DMS53 (cell line): ENCODE measurements around the gene MAEA.
A peak's percentile ranks its signal among the peaks of the same experiment; 100 is the strongest.
"Not testable (repeated sequence)": the region's sequence is repeated elsewhere in the genome, so short reads cannot be mapped to it uniquely, and the experiment has no call there.

ENCODE experiments used
- DNase-seq: peaks from one replicate; lab custom pipeline; 2025; lab: John Stamatoyannopoulos, UW

Gene MAEA

DNA sequence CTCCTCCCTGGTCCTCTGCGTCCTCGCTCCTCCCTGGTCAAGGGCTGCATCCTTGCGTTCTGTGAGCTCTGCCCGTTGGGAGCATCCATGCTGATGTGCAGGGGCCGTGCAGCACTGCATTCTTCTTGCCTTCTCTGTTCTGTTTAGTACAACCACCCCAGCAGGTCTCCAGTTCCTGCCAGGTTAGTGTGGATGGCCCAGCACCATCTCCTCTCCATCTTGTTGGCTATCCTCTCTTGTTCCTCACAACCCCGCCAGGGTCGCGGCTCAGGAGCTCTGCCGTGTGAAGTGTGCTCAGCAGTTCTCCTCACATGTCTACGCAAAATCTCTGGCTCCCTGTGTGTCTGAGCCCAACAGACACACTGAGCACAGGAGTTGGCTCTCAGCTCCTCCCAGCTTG lies 10.4 kb upstream of the MAEA start:
- DNase-seq: no peak

DNA sequence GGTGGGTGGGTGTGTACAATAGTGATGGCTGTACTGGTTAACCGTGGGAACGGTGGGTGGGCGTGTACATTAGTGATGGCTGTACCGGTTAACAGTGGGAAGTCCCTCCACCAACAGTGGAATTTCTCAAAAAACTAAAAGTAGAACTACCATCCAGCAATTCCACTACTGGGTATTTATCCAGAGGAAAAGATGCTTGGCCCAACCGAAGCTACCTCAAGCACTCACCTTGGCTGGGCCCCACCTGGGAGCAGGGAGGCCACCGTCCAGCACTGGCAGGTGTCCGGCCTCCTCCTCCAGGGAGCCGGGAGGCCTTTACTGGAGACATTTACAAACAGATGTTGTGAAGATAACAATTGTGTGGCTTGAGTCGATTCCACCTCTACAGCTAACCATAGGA lies 6.0 kb upstream of the MAEA start:
- no peak for DNase-seq

DNA sequence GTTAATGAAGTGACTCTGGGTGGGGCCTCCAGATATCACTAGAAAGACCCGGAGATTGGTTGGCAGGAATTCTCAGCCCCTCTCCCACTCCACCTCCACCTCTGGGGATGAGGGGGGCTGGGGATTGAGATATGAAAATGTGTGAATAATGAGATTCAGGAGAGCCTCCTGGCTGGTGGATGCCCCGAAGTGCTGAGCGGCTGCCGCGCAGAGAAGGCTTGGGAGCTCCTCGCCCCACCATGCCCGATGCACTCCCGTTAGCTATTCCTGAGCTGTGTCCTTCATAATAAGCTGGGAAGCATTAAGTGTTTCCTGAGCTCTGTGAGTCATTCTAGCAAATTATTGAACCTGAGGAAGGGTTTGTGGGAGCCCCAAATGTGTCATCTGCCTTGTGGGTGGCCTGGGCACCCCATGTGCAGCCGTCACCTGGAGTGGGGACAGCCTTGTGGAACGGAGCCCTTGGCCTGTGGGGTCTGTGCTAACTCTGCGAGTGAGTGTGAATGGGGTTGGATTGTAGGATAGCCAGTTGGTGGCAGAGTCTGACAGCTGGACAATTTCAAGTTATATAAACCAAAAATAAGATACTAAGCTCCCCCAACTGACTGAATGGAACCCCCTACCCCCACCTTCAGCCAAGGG lies 4.4 kb upstream of the MAEA start:
- no peak for DNase-seq

DNA sequence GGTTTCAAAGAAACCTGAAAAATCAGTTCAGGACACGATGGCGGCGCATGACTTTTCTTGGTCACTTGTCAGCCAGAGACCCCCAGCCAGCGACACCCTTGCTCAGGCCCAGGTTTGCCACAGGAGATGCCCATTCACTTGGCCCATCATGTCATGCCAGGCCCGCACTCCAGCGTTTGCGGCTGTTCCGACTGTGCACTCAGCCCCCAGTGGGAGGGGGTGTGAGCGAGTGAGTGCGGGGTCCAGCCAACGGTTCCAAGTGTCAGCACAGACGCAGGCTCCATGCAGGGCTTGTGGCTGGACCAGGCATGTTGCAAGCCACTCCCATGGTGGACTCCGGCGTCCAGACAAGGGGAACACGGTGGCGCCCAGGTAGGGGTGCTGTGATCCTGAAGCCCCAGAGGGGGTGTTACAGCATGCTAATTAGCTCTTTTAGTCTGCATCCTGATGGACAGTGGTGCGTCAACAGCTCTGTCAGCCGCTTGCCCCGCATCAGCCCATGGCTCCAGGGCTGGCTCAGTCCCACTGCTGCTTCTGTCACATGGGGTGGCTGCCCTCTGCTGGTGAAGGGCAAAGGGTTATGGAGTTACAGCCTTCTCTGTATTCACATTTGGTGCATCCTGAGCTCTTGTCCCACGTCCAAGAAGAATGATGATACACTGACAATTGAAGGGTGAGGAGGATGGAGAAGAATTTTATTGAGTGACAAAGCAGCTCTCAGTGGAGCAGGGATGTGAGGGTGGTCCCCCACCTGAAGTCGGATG lies 3.7 kb upstream of the MAEA start:
- peak; percentile 77 for DNase-seq

DNA sequence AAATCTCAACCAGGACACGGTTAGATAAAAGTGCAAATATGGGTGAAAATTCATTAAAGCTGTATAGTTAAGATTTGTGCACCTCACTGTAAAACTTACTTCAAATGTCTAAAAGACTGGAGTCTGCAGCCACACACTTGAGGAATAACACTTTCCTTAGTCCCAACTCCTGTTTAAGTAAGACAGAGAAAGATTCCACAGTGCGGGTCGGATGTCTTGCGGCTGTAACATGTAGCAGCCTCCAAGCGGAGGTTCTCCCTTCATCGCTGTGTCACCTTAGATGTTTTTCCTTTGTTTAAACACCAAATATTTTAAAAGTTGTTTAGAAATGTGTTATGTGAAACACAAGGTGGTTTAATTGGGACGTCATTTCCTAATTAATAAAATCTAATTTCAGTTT lies 905 bp upstream of the MAEA start:
- peak; percentile 75 for DNase-seq

DNA sequence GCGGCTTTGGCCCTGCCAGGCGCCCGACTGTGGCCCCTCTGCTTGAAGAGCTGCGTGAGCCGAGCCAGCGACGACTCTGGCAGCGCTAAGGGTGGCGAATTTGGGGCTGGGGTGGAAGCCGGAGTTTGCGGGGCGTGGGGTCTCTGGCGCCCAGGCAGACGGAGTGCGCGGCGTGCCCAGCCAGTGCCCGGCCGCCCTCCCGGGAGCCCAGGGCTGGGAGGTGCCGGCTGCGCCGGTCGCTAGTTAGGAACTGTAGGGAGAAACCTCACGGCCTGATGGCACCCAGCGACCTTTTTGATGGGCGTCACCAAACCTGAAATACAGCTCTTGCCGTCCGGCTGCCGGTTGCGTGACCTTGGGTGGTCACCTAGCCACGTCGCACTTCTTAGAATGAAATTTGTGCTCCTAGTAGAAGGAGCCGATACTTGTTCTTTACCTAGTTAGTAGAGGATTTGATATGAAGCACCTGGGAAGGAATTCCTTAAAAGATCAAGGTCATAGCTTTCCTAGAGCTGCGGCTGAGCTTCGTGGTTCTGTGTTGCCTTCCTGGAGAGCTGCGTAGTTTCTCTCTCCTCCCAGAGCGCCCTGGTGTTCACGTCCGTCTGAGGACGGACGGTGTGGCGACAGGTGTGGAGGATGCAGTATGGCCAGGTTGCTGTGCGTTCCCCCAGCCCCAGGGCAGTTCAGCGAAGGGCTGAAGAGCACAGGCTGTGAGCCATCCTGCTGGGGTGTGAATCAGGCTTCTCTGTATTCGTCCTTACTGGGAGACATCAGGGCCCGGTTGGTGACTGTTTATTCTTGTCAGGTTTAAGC lies 680 bp downstream of the MAEA start:
- DNase-seq: peak; percentile 83

DNA sequence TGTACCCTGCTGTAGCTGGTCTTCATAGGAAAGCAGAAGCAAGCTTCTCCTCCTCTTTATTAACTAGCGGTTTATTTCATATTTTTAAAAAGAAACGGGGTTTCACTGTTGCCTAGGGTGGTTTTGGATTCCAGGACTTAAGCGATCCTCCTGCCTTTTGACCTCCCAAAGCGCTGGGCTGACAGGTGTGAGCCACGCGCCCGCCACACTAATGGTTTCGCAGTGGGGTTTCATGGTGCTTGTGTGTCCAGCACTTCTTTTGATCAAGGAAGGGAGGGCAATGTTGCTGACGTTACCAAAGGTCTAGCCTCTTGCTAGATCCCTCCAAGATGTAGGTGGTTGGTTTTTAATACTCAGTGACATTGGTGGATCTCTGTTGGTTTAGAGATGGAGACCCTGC lies 1.4 kb downstream of the MAEA start:
- DNase-seq: no peak

DNA sequence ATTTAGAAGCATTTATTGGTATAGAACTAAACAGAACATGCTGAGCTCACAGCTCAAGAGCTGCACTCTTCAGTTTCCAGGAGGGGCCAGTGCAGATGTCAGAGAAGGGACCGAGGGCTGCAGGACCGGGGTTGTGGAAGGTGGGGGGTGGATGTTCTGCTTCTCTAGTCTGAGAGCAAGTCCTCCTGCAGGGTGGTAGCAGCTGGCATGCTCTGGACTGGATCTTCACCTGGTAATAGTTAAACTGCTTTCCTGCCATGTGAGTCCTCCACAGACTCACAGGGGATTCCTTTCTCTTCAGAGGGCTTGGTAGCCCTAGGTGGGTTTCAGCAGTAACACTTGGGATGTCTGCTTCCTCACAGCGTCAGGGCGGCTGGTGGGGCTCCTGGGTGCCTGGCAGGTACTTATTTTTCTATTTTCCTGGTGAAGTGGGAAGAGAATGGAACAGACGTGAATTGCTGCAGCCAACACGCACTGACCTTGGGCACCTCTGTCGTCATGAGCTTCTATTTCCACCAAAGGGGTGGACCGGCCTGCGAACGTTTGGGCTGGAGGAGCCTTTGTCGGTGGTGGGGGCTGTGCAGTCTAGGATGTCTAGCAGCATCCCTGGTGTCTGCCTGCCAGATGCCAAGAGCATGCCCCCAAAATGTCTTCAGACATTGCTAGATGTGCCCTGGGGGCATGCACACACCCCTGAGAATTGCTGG lies 2.5 kb downstream of the MAEA start:
- DNase-seq: no peak

DNA sequence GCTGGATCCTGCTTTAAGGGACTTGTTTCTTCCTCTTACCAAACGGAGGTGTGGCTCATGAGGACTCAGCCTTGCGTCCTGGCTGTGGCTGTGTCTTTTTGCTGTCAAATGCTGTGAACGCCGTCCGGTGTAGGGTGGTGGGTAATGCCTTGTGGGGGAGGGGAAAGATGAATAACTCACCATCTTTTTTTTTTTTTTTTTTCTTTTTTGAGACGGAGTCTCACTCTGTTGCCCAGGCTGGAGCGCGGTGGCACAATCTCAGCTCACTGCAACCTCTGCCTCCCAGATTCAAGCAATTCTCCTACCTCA lies 3.0 kb downstream of the MAEA start:
- DNase-seq: not testable (repeated sequence)

DNA sequence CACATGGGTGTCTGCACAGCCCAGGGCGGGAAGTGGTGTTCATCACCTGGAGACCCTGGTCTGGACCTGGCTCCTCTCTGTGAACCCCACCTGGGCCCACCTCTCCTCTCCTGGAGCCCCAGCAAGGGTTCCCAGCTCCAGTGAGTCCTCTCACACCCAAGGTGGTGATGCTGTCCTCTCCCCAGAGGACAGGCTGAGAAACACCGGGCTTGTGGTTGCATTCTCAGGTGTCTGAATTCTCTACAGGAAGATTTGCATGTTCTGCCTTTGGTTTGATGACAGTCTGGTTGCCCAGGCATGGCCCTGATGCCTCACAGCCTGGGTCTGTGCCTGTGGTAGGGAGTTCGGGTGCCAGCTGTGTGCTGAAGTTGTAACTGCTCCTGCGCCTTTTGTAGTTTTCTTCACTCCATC lies 3.8 kb downstream of the MAEA start:
- no peak for DNase-seq

DNA sequence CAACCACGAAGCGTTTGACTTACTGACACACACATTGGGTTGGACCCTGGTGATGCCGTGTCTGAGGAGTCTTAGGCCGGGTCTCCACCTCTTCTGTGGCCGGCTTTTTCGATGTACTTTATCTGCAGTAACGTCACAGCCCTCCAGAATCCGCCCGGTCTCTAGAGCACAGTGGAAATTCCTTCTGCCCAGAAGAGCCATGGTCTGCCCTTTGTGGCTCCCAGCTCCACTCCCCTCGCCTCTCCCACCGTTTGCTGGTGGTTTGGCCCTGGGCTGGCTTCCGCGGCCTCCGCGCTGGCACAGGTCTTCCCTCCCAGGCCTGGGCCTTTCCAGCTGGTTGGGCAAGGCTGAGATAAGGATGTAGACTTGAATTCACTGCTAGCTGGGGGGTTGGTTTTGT lies 4.3 kb downstream of the MAEA start:
- DNase-seq: no peak

DNA sequence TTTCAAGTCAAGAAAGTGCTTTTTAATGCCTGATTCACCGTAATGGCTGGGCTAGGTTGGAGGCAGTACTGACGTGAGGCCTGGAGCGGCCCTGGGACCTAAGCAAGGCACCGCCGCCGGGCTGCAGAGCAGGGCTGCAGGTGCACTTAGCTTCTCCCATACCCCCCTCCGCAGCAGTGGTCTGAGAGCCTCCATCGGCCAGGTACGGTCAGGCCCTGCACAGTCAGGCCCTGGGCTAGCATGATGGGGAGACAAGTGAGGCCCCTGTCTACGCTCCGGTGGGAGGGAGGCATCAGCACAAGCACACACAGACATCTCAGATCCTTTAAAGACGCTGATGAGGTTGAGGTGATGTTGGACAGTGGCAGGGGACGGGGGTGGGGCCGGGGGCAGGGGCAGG lies 4.7 kb downstream of the MAEA start:
- DNase-seq: no peak

DNA sequence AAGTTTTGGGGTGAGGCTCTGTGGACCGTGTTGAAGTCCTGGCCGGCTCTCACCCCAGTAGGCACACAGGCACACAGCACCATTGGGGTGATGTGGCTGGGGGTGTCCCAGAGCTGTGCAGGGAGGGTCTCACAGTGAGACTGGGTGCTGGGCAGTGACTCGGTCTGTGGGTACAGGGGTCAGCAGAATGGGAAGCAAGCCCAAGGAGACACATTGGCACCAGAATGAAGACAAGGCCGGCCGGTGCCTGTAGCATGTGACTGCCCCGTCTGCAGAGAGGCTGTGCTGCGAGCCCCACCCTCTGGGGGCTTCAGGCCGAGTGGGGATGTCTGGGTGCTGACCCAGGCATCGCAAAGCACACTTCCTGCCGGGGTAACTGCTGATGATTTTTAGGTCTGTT lies 5.2 kb downstream of the MAEA start:
- no peak for DNase-seq

DNA sequence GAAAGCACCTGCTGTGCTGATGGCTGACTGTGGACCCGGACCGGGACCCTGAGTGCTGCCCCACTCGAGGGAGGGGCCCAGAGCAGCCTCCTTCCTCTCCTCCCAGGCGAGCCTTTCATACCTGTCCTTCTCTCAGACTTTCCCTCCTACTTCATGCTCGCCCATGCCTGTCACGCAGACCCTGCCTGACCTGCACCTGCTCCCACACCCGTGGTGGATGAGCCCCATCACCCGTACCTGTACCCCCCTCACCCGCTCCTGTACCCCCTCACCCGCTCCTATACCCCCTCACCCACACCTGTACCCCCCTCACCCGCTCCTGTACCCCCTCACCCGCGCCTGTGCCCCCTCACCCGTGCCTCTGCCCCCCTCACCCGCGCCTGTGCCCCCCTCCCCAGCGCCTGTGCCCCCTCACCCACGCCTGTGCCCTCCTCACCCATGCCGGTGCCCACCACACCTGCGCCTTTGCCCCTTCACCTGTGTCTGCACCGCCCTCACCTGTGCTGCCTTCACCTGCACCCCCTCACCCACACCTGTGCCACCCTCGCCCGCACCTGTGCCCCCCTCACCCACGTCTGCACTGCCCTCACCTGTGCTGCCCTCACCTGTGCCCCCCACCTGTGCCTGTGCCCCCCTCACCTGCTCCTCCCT lies 5.8 kb downstream of the MAEA start:
- no peak for DNase-seq

DNA sequence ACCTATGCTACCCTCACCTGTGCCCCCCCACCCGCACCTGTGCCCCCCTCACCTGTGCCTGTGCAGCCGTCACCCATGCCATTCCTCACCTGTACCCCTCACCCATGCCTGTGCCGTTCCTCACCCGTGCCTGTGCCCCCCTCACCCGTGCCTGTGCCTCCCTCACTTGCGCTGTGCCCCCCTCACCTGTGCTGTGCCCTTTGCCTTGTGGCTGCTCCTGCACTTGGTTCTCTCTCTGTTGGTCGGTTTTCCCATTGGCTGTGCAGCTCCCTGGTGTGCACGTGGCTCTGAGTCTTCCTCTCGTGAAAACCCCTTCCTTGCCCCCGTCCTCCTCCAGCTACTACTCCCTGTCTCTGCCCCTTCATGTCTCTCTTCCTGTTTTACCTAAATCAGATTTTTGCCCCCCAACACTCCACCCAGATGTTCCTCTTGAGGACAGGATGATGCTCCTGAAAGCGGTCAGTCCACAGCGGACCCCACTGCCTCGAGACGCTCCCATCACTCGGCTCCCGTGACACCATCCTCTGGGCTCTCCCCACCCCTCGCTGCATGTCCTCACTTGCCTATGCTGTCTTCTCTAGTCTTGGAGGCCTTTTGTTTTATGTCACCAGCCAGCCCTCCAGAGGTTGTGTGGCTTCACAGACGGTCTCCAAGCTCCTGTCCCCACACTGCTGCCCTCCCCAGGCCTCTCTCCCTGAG lies 6.8 kb downstream of the MAEA start:
- DNase-seq: no peak

DNA sequence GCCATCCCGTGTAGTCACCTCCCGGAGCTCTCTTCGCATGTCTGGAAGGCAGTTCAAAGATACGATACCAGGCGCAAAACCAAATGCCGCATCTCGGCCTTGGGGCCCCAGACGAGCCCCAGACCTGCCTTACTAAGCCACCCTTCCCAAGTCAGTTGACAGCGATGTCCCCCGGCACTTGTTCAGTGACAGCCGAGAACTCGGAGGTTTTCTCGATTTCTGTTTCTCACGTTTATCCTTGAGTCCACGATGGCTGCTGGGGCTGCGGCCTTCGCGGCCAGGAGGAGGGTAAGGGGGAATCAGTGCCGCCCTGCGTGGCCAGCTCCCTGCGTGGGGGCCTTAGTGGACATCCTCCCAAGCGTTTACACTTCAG lies 7.3 kb downstream of the MAEA start:
- DNase-seq: no peak

DNA sequence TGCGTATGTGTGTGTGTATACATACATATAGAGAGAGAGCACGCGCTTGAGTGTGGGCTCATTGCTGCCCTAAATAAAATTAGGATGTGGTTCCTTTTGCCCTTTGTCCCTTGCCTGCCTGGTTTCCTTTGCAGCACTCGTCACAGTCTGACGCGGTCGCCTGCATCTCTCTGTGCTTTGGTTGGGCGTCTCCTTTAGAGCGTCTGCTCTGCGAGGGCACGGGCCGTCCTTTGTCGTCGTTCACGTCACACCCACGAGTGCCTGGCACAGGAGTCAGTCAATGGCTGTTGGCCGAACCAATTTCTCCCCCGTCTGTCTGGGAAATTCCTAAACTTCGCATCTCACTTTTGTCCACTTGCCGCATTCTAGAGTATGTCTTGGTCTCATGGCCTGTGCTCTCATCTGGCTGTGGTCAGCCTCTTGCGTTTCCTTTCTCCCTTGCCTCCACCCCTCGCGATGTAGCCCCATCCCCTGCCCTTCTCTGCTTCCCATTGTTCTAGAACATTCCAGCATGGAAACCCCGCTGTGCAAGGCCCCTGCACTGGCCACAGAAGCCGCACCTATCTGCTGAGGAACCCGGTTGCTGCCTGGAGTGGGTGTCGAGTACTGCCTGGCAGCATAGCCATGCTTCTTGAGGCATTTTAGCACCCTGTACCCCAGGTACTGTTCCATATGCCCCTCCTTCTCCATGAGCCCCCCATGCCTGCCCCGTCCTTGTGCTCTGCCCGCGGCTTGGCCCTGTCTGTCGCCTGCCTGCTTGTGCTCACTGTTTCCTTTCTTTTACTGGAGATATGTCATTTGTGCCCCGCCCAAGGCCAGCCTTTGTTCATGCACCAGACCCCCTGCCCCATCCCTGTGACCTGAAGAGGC lies 8.0 kb downstream of the MAEA start:
- no peak for DNase-seq

DNA sequence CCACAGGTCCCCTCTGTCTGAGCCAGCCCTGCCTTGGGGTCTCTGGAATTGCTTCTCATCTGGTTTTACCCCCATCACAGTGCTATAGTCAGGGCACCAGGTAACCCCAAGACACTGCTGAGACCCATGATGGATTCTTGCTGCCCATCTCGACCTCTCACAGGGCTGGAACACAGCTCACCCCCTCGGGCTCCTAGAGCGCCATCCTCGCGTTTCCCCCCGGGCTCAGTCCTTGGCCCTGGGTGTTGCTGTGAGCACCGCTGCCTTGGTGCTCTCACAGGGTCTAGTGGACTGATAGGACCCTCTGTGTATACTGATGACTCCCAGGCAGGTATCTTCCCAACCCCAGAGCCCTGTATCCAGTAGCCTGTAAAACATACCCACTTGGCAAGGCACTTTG lies 8.8 kb downstream of the MAEA start:
- DNase-seq: no peak

DNA sequence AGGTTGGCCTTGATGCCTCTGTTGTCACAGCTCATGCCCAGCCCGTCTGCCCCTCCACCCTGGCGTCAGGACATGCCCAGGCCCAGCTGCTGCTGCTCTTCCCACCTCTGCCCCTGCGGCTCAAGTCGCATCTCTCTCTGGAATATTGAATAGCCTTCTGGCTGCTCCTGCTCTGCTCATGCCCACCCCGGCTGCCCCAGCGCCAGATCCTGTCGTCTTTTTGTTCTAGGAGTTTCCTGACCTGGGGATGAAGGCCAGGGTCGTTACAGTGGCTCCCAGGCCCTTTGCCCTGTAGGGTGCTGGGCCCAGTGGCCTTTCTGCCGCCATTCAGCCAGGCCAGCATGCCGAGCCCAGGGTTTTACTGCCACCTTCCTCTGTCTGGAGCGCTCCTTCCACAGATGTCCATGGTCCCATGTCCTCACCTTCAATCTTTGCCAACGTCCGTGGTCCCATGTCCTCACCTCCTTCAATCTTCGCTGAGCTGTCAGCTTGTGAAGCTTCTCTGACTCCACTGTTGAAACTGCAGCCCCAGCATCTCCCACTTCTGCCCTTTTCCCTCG lies 9.7 kb downstream of the MAEA start:
- DNase-seq: no peak
